OCI-LY3 (cell line): ENCODE results near the gene ADAMTS15.

Experiments used
- EZH2phosphoT487 ChIP-seq: fragments of 200-600 bp; shearing (Covaris generic); IDR thresholded peaks from 2 replicates; pipeline ENCODE4 v1.6.1; 2018; ENCODE audit warnings: antibody characterized with exemption, mixed run types, low read depth
- TF ChIP-seq, protein P1 (sequence below): fragments of 200-600, 300-600 bp; sonication (generic); IDR thresholded peaks from 2 replicates; pipeline ENCODE4 v1.5.1; 2014; ENCODE audit warnings: antibody characterized with exemption, low read length, low read depth

DNA sequence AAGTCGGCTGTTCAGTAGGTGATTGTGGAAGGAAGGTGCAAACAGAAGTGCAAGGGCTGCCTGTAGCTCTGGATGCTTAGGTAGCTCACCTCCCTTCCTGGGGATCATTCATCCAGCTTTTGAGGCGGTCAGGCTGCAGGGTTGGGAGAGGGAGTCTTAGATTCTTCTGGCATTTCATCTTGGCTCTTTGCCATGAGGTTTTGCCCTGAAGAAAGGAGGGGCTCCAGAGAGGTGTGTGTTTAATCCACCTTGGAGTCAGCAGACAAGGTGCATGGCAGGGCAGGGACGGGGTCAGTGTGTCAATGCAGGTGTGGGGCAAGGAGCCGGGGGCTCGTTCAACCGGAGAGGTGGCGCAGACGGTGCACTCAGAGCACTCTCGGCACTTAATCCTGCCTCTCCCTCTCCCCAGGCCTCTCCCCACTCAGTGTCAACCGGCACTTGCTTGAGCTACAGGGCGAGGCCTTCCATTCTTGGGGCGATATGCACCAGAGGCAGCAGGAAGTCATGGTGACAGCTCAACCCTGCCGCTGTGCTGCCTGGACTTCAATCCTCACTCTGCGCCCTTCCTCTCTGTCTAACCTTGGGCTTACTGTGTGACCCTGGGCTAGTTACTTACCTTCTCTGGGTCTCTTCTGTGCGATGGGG, 7.2 kb downstream of the ADAMTS15 start:
- TF ChIP-seq, protein P1, sequence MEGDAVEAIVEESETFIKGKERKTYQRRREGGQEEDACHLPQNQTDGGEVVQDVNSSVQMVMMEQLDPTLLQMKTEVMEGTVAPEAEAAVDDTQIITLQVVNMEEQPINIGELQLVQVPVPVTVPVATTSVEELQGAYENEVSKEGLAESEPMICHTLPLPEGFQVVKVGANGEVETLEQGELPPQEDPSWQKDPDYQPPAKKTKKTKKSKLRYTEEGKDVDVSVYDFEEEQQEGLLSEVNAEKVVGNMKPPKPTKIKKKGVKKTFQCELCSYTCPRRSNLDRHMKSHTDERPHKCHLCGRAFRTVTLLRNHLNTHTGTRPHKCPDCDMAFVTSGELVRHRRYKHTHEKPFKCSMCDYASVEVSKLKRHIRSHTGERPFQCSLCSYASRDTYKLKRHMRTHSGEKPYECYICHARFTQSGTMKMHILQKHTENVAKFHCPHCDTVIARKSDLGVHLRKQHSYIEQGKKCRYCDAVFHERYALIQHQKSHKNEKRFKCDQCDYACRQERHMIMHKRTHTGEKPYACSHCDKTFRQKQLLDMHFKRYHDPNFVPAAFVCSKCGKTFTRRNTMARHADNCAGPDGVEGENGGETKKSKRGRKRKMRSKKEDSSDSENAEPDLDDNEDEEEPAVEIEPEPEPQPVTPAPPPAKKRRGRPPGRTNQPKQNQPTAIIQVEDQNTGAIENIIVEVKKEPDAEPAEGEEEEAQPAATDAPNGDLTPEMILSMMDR, result no peak
- TF ChIP-seq EZH2phosphoT487, result no peak
